Endothelial cell (in vitro differentiated cells): ENCODE data around the gene MLF2. TPM values are rescaled to one million over a fixed set of nuclear protein-coding genes. Genes with fewer than 3 reads are reported as not detected.

Source experiments
- DNase-seq: peaks from one replicate; pipeline ENCODE4 v3.0.0; 2021; ENCODE audit warnings: low spot score
- H3K27ac Mint-ChIP-seq: one replicate; pipeline ENCODE4 v1.8.0; 2021; ENCODE audit warnings: mixed read lengths, inconsistent platforms; ENCODE audit not compliant: unreplicated experiment
- H3K27me3 Mint-ChIP-seq: one replicate; pipeline ENCODE4 v1.8.0; 2021; ENCODE audit warnings: mild to moderate bottlenecking, moderate library complexity, mixed read lengths, inconsistent platforms; ENCODE audit not compliant: unreplicated experiment
- H3K36me3 Mint-ChIP-seq: one replicate; pipeline ENCODE4 v1.8.0; 2021; ENCODE audit warnings: mild to moderate bottlenecking, low read depth, mixed read lengths, inconsistent platforms; ENCODE audit not compliant: unreplicated experiment
- H3K4me1 Mint-ChIP-seq: one replicate; pipeline ENCODE4 v1.8.0; 2021; ENCODE audit warnings: mild to moderate bottlenecking, mixed read lengths, inconsistent platforms; ENCODE audit not compliant: unreplicated experiment
- H3K4me3 Mint-ChIP-seq: one replicate; pipeline ENCODE4 v1.8.0; 2021; ENCODE audit warnings: mild to moderate bottlenecking, mixed read lengths, inconsistent platforms; ENCODE audit not compliant: unreplicated experiment
- H3K9me3 Mint-ChIP-seq: one replicate; pipeline ENCODE4 v1.8.0; 2021; ENCODE audit warnings: mixed read lengths, inconsistent platforms; ENCODE audit not compliant: unreplicated experiment
- total RNA-seq: library from RNA; stranded (reverse); fragmentation: NEBNext Ultra II Directional; extraction: Animal tissue kit (Norgen Biotek cat#: 25700); gene quantifications from one replicate; pipeline ENCODE4 v1.2.1, GENCODE V29; 2021; ENCODE audit not compliant: unreplicated experiment
- TF ChIP-seq, protein P1 (sequence below): fragments of 200-600 bp; sonication (generic); IDR thresholded peaks from one replicate; pipeline ENCODE4 v1.5.0; 2021; ENCODE audit warnings: antibody characterized with exemption; ENCODE audit not compliant: unreplicated experiment

MLF2 gene
- total RNA-seq, 1 donor from 2014 or later: 118 TPM

DNA sequence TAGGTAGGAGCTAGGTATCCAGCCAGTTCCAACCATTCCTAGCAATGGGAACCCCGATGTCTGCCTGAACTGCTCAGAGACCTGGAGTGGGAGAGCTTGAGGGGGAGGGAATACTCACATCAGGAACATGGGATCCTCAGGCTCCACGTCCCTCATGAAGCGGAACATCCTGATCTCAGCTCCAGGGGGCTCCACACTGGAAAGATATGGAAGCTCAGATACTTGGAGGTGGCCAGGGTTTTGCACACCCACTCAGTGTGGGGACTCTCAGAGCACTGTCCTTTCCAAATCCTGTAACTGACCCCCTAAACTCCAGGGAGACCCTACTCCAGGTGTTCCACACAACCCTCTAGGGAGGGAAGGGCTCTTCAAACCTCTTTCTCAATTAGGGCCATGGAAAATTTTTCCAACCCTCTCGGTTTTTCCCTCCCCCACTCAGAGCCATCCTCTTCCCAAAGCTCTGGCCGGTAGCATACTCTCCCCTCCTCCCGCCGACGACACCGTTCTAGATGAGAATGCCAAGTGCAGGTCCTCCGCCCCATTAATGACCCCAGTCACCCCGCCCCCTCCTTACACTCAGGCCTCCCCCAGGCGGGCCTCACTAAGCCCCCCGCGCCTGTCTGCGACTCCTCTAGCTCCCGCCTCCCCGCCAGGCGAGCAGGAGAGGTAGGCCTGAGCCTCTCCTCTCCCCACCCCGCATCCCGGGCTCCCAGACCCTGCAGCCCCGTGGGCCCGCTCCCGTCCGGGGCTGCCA is 597 bp downstream of the MLF2 start:
- peak overlapping the region; percentile 82 for H3K27ac Mint-ChIP-seq
- H3K36me3 Mint-ChIP-seq: peaks cover 27% of the 10 kb centered on the region
- no peaks in the 10 kb centered on the region for H3K9me3 Mint-ChIP-seq
- TF ChIP-seq, protein P1, sequence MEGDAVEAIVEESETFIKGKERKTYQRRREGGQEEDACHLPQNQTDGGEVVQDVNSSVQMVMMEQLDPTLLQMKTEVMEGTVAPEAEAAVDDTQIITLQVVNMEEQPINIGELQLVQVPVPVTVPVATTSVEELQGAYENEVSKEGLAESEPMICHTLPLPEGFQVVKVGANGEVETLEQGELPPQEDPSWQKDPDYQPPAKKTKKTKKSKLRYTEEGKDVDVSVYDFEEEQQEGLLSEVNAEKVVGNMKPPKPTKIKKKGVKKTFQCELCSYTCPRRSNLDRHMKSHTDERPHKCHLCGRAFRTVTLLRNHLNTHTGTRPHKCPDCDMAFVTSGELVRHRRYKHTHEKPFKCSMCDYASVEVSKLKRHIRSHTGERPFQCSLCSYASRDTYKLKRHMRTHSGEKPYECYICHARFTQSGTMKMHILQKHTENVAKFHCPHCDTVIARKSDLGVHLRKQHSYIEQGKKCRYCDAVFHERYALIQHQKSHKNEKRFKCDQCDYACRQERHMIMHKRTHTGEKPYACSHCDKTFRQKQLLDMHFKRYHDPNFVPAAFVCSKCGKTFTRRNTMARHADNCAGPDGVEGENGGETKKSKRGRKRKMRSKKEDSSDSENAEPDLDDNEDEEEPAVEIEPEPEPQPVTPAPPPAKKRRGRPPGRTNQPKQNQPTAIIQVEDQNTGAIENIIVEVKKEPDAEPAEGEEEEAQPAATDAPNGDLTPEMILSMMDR: peak; percentile 18
- H3K27me3 Mint-ChIP-seq: peaks cover 5% of the 10 kb centered on the region
- peak overlapping the region; percentile 98 for H3K4me3 Mint-ChIP-seq
- peak; percentile 38 for DNase-seq
- H3K4me1 Mint-ChIP-seq: peaks cover 17% of the 10 kb centered on the region

DNA sequence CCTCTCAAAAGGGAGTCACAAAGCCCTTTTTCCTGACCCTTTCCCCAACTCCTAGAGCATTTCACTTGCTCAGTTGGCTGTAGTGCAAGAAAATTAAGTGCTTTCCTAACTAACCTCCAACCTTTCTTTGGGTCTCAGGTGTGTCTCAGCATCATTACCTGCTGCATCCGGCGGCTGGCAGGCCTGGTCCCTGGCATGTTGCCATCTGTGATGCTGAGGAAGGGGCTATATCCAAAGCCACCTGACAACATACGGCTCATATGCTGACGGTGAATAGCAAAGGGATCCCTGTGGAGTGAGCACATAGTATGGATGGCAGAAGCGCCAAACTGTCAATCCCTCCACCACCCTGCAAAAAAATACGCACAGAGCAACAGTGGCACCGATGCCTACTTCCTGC is 1.2 kb downstream of the MLF2 start:
- no peak for DNase-seq
- Mint-ChIP-seq H3K4me1 (peaks cover 14% of the 10 kb centered on the region), H3K27ac (no peak overlapping the region), H3K4me3 (peak overlapping the region; percentile 98), H3K9me3 (no peaks in the 10 kb centered on the region), H3K27me3 (peaks cover 5% of the 10 kb centered on the region), H3K36me3 (peaks cover 32% of the 10 kb centered on the region)
- TF ChIP-seq, protein P1: no peak

DNA sequence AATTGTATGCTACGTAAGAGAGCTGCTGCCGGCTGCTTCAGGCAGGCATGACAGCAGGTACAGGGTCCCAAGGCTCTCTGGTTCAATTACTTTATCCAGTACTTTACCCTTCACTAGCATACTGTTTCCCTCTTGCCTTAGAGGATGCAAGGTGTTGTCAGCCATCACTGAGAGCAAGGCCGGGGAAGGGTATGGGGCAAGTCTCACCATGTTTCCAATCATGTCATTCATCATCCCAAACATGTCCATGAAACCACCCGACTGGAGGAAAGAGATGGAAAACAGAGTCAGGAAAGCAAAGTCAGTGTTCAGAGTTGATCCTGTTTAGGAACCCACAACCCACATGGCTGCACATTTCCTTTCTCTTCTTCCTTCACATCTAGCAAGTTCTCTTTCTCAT is 2.4 kb downstream of the MLF2 start:
- Mint-ChIP-seq H3K4me1 (peaks cover 19% of the 10 kb centered on the region), H3K36me3 (peaks cover 35% of the 10 kb centered on the region), H3K4me3 (peak overlapping the region; percentile 87), H3K9me3 (no peaks in the 10 kb centered on the region), H3K27ac (no peak overlapping the region), H3K27me3 (peaks cover 7% of the 10 kb centered on the region)
- DNase-seq: no peak
- TF ChIP-seq, protein P1: no peak

DNA sequence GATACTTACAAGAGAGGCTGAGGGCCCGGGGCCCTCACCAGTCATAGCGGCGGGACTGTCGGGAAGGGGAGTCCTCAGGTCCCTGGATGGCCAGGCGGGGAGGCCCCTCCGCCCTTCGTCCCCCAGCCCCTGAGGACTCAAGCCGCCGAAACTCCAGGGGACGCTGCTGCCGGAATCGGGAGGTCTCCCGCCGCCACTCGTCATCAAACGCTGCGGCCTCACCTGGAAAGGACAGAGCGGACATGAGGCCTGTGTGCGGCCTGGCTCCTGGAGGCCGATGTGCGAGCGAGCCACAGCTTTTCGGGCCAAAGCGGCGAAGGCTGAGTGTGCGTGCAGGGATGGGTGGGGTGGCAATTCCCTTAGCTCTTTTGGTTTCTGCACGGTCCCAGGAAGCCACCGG is 4.2 kb downstream of the MLF2 start:
- H3K36me3 Mint-ChIP-seq: peaks cover 43% of the 10 kb centered on the region
- H3K9me3 Mint-ChIP-seq: no peaks in the 10 kb centered on the region
- H3K27me3 Mint-ChIP-seq: peaks cover 13% of the 10 kb centered on the region
- H3K4me3 Mint-ChIP-seq: peak overlapping the region; percentile 59
- peaks cover 22% of the 10 kb centered on the region for H3K4me1 Mint-ChIP-seq
- no peak overlapping the region for H3K27ac Mint-ChIP-seq
- TF ChIP-seq, protein P1: no peak
- DNase-seq: no peak

DNA sequence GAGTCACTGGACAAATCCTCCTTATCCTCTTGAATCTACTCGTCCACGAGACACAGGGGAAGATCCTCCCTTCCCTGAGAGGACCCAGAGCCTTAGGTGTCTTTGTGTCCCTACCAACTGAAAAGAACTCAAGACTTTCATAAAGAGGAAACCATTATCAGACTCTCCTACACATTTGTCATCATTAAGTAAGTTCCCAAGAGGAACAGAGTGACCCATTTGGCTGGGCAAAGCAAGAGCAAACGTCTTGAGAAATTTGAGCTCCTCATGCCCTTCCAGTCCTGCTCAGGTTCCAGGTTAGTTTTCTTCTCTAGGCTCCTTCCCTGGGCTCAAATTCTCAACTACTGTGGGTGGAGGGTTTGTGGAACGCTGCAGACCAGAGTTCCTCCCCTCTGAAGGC is 5.7 kb downstream of the MLF2 start:
- Mint-ChIP-seq H3K27ac (peak overlapping the region; percentile 48), H3K27me3 (peaks cover 10% of the 10 kb centered on the region), H3K9me3 (no peaks in the 10 kb centered on the region), H3K4me1 (peaks cover 24% of the 10 kb centered on the region), H3K36me3 (peaks cover 43% of the 10 kb centered on the region), H3K4me3 (peak overlapping the region; percentile 70)
- TF ChIP-seq, protein P1: no peak
- DNase-seq: no peak
